GM10266 (cell line): Measurements from ENCODE around the gene AKT2.

Experiments
- DNase-seq: peaks from one replicate; pipeline ENCODE4 v3.0.0; 2012; ENCODE audit errors: extremely low spot score
- TF ChIP-seq, protein P1 (sequence below): IDR thresholded peaks from 2 replicates; pipeline ENCODE4 v1.5.1; 2012; ENCODE audit warnings: mild to moderate bottlenecking, low read depth; ENCODE audit not compliant: control insufficient read depth, insufficient read depth; ENCODE audit errors: missing control alignments

AKT2 gene

GRCh38 chr19:40249781-40250180 is 35.4 kb downstream of the AKT2 start:
- TF ChIP-seq, protein P1, sequence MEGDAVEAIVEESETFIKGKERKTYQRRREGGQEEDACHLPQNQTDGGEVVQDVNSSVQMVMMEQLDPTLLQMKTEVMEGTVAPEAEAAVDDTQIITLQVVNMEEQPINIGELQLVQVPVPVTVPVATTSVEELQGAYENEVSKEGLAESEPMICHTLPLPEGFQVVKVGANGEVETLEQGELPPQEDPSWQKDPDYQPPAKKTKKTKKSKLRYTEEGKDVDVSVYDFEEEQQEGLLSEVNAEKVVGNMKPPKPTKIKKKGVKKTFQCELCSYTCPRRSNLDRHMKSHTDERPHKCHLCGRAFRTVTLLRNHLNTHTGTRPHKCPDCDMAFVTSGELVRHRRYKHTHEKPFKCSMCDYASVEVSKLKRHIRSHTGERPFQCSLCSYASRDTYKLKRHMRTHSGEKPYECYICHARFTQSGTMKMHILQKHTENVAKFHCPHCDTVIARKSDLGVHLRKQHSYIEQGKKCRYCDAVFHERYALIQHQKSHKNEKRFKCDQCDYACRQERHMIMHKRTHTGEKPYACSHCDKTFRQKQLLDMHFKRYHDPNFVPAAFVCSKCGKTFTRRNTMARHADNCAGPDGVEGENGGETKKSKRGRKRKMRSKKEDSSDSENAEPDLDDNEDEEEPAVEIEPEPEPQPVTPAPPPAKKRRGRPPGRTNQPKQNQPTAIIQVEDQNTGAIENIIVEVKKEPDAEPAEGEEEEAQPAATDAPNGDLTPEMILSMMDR, result no peak

DNA sequence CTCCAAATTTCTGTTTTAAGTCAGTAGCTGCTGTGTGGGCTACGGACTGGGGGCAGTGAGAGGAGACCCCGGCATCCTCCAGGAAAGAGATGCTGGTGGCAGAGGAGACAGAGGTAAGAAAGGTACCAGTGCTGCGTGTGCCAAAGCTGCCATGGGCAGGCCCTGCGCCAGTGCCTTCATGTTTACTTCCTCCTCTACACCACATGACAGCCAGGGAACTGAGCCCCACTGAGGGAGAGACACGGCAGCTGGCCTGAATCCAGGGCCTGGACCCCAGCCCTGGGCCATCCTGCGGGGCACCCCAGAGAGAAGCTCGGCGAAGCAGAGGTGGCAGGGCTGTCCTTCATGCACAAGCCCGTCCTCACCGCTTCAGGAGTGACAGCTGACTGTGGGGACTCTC is 35.9 kb downstream of the AKT2 start:
- no peak for DNase-seq
- TF ChIP-seq, protein P1, result no peak

More at GRCh38 chr19:40249781-40250180, 35.4 kb downstream of the AKT2 start:
- no peak for DNase-seq

DNA sequence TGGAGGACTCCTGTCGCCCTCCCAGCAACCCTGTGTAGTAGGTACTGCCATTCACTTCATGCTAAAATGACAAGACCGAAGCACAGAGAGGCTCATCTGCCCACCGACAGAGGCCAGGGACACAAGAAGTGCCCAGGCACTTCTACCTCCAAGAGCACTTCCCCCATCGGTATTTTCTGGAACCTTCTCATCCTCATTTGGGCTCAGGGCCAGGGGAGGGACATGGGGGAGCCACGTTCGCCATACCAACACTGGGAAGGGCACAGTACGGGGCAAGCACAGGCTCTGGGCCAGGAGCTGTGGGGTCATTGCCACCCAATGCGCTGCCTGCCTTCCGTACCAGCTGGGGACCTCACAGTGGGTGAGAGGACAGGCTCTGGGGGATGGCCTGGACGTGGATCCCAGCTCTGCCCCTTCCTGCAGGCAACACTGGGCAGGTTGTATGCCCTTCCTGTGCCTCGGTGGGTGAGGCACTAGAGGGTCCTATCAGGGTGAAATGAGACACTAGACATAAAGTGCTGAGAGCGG is 37.3 kb downstream of the AKT2 start:
- TF ChIP-seq, protein P1, result no peak

DNA sequence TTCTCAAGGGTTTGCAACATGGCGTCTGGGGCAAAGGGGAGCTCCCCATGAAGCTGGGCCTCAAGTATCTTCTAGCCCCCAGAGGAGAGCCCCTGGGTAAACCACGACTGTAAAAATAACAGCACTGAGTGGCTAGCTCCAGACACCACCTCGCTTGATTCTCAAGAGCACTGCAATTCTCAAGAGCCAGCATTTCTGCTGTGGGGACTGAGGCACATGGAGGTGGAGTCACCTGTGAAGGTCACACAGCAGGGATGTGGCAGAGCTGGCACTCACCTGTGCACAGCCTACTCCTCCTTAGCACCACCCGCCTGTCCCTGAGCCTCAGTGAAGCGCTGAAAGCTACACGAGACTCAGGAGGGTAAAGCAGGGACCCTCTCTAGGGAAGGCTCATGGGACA is 38.0 kb downstream of the AKT2 start:
- no peak for DNase-seq
- TF ChIP-seq, protein P1, result no peak

More for the DNA sequence above, 37.3 kb downstream of the AKT2 start:
- DNase-seq, result no peak

DNA sequence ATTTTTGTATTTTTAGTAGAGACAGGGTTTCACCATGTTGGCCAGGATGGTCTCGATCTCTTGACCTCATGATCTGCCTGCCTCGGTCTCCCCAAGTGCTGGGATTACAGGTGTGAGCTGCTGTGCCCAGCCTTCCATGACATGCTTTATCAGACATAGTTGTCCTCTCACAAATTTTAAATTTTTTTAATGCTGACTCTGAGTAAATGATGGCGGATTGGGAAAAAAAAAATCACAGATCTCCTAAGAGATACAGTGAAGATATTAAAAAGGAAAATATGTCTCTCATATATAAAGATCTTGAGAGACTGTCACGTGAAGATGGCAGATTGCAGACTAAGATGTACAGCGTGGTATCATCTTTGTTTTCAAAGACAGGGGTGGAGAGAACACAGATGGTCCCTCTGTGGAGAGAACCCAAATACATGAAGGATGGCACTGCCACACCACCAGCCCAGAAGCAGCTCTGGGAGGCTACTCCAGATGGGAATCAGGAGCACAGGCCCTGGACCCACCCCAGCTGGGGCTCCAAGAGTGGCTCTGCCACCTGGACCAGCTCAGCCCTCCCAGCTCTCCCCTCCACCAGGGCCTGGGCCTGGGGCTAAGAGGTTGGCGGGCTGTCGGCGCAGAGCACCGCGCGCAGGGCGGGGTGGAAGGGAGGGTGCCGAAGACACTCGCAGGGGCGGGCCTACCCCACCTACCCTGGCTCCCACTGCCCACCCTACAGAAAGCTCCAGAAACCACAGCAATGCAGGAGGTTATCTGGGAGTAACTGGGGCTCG is 38.7 kb downstream of the AKT2 start:
- DNase-seq, result no peak
- TF ChIP-seq, protein P1, result no peak

GRCh38 chr19:40245506-40246128 is 39.5 kb downstream of the AKT2 start:
- TF ChIP-seq, protein P1, result no peak
- no peak for DNase-seq
